PC-3 (cell line): Measurements from ENCODE around the gene CALR3. TPM values are rescaled to one million over a fixed set of nuclear protein-coding genes. Genes with fewer than 3 reads are reported as not detected.
"Not testable (repeated sequence)": the region's sequence is repeated elsewhere in the genome, so short reads cannot be mapped to it uniquely, and the experiment has no call there.

Experiments used
- ATAC-seq: fragments of 200-7000 bp; cut with Tn5 transposase; 2 replicates; pipeline ENCODE4 v1.9.1; 2020; ENCODE audit warnings: mild to moderate bottlenecking, moderate library complexity
- BruUV-seq: library from RNA; stranded (reverse); fragments of 400-500 nt; replicated peaks from 2 replicates; lab custom pipeline; 2021; lab: Mats Ljungman, UMichigan
- CTCF ChIA-PET: fragments of 300-600 bp; sonication (Branson Sonifier 250); formaldehyde crosslinking; loops from one replicate; lab custom pipeline; 2022; ENCODE audit warnings: antibody characterized with exemption; lab: Charles Lee
- POLR2A ChIA-PET: fragments of 300-600 bp; sonication (Branson Sonifier 250); formaldehyde crosslinking; loops from one replicate; lab custom pipeline; 2022; ENCODE audit warnings: antibody characterized with exemption; ENCODE audit not compliant: unreplicated experiment; lab: Charles Lee
- DNase-seq: peaks from one replicate; pipeline ENCODE4 v3.0.0-alpha.2; 2015
- H2AFZ ChIP-seq: fragments of 300-600 bp; sonication (generic); 2 replicates; pipeline ENCODE4 v1.6.0; 2016; ENCODE audit warnings: antibody characterized with exemption, low read length
- H3F3A ChIP-seq: fragments of 300-600 bp; sonication (generic); one replicate; pipeline ENCODE4 v1.6.0; 2017; ENCODE audit warnings: antibody characterized with exemption, low read length, control low read depth, mild to moderate bottlenecking; ENCODE audit not compliant: unreplicated experiment
- H3K27ac ChIP-seq: fragments of 300-600 bp; sonication (generic); 2 replicates; pipeline ENCODE4 v1.5.1; 2016; ENCODE audit warnings: mild to moderate bottlenecking, low read length
- H3K27me3 ChIP-seq: fragments of 300-600 bp; sonication (generic); 2 replicates; pipeline ENCODE4 v1.6.1; 2016; ENCODE audit warnings: low read length, mixed read lengths
- H3K36me3 ChIP-seq: fragments of 300-600 bp; sonication (generic); 2 replicates; pipeline ENCODE4 v1.6.1; 2016; ENCODE audit warnings: low read depth, mixed run types, low read length, mixed read lengths
- H3K4me1 ChIP-seq: fragments of 300-600 bp; sonication (generic); 2 replicates; pipeline ENCODE4 v1.5.1; 2016; ENCODE audit warnings: low read length; ENCODE audit not compliant: insufficient read depth
- H3K4me2 ChIP-seq: fragments of 300-600 bp; sonication (generic); 2 replicates; pipeline ENCODE4 v1.6.0; 2016; ENCODE audit warnings: low read length
- H3K4me3 ChIP-seq: fragments of 300-600 bp; sonication (generic); 2 replicates; pipeline ENCODE4 v1.5.1; 2016; ENCODE audit warnings: mild to moderate bottlenecking, low read length, mixed read lengths
- H3K79me2 ChIP-seq: fragments of 300-600 bp; sonication (generic); 2 replicates; pipeline ENCODE4 v1.6.1; 2017; ENCODE audit warnings: low read length, mixed read lengths
- H3K9ac ChIP-seq: fragments of 300-600 bp; sonication (generic); 2 replicates; pipeline ENCODE4 v1.6.0; 2016; ENCODE audit warnings: mild to moderate bottlenecking, low read length
- H3K9me2 ChIP-seq: fragments of 300-600 bp; sonication (generic); replicated peaks from 2 replicates; pipeline ENCODE4 v1.6.1; 2016; ENCODE audit warnings: mixed run types, low read length, mixed read lengths
- H3K9me3 ChIP-seq: fragments of 300-600 bp; sonication (generic); 2 replicates; pipeline ENCODE4 v1.6.1; 2016; ENCODE audit warnings: low read length, mixed read lengths
- H4K20me1 ChIP-seq: fragments of 300-600 bp; sonication (generic); 2 replicates; pipeline ENCODE4 v1.6.1; 2016; ENCODE audit warnings: low read length, mixed read lengths
- CTCF ChIP-seq: fragments of 300-600 bp; sonication (generic); conservative IDR thresholded peaks from 2 replicates; pipeline ENCODE4 v1.5.1; 2017; ENCODE audit warnings: antibody characterized with exemption, low read depth, mild to moderate bottlenecking, low read length
- EZH2 ChIP-seq: fragments of 300-600 bp; sonication (generic); IDR thresholded peaks from one replicate; pipeline ENCODE4 v1.6.1; 2017; ENCODE audit warnings: antibody characterized with exemption, mild to moderate bottlenecking, low read length; ENCODE audit not compliant: unreplicated experiment
- EZH2phosphoT487 ChIP-seq: fragments of 300-600 bp; sonication (generic); IDR thresholded peaks from 2 replicates; pipeline ENCODE4 v1.6.1; 2018; ENCODE audit warnings: mild to moderate bottlenecking, antibody characterized with exemption, low read length, borderline replicate concordance
- intact Hi-C: fragments of 100-400 bp; cut with micrococcal nuclease; formaldehyde crosslinking; loops from 2 replicates; pipeline ENCODE4 v1.9.0; 2023
- total RNA-seq: library from RNA; depleted of rRNA; stranded (reverse); fragments of >200 nt; gene quantifications from 2 replicates; pipeline ENCODE4 v1.2.3, GENCODE V29; 2014

Gene CALR3
- total RNA-seq, 1 experiment from 2014 or later = 0.47 TPM

- Histone ChIP-seq H3K79me2 (no peaks in the 10 kb centered on the region), H3K4me1 (no peaks in the 10 kb centered on the region), H4K20me1 (no peaks in the 10 kb centered on the region), H3K4me3 (no peak overlapping the region), H3K9me2 (no peaks in the 10 kb centered on the region), H3F3A (no peaks in the 10 kb centered on the region), H3K9me3 (no peaks in the 10 kb centered on the region), H3K9ac (no peak overlapping the region), H2AFZ (no peak overlapping the region), H3K36me3 (no peaks in the 10 kb centered on the region; the same call in 1 of the 2 replicates), H3K27ac (no peak overlapping the region), H3K27me3 (no peaks in the 10 kb centered on the region), H3K4me2 (no peak overlapping the region)
- BruUV-seq = no TSS peak
- DNase-seq = no peak
- ChIA-PET CTCF (no interaction called here), POLR2A (no interaction called here)
- TF ChIP-seq EZH2 (no peak), EZH2phosphoT487 (no peak), CTCF (no peak)
- intact Hi-C loops = no loop called here
- no peak for ATAC-seq
Observed at GRCh38 chr19:16509141-16510061, 13.4 kb upstream of the CALR3 start.

- H3F3A ChIP-seq = no peaks in the 10 kb centered on the region
- intact Hi-C loops = no loop called here
- no peak overlapping the region for H3K27ac ChIP-seq
- H3K4me1 ChIP-seq = no peaks in the 10 kb centered on the region
- H4K20me1 ChIP-seq = no peaks in the 10 kb centered on the region
- H3K4me2 ChIP-seq = no peak overlapping the region
- H3K79me2 ChIP-seq = no peaks in the 10 kb centered on the region
- no TSS peak for BruUV-seq
- H3K36me3 ChIP-seq = no peaks in the 10 kb centered on the region; the same call in 1 of the 2 replicates
- no peak for TF ChIP-seq EZH2
- TF ChIP-seq CTCF = no peak
- no peak for TF ChIP-seq EZH2phosphoT487
- H3K9me3 ChIP-seq = no peaks in the 10 kb centered on the region
- H3K9ac ChIP-seq = no peak overlapping the region
- DNase-seq (no peak), ATAC-seq (no peak)
- H3K9me2 ChIP-seq = no peaks in the 10 kb centered on the region
- no peak overlapping the region for H3K4me3 ChIP-seq
- CTCF ChIA-PET = no interaction called here
- H2AFZ ChIP-seq = no peak overlapping the region
- no peaks in the 10 kb centered on the region for H3K27me3 ChIP-seq
- POLR2A ChIA-PET = no interaction called here
Observed at GRCh38 chr19:16508546-16508945, 12.6 kb upstream of the CALR3 start.

GRCh38 chr19:16506961-16507360 lies 11.0 kb upstream of the CALR3 start:
- no peaks in the 10 kb centered on the region for H4K20me1 ChIP-seq
- BruUV-seq = no TSS peak
- no peak overlapping the region for H2AFZ ChIP-seq
- intact Hi-C loops = no loop called here
- TF ChIP-seq CTCF = no peak
- no peak for TF ChIP-seq EZH2
- no peak for TF ChIP-seq EZH2phosphoT487
- H3K4me3 ChIP-seq = no peak overlapping the region
- no peak overlapping the region for H3K9ac ChIP-seq
- no peaks in the 10 kb centered on the region for H3K9me3 ChIP-seq
- ChIA-PET POLR2A (no interaction called here), CTCF (no interaction called here)
- H3K36me3 ChIP-seq = no peaks in the 10 kb centered on the region; the same call in 1 of the 2 replicates
- H3K9me2 ChIP-seq = no peaks in the 10 kb centered on the region
- H3K27me3 ChIP-seq = no peaks in the 10 kb centered on the region
- H3K4me2 ChIP-seq = no peak overlapping the region
- H3K79me2 ChIP-seq = no peaks in the 10 kb centered on the region
- H3K27ac ChIP-seq = no peak overlapping the region
- H3F3A ChIP-seq = no peaks in the 10 kb centered on the region
- ATAC-seq (no peak), DNase-seq (no peak)
- no peaks in the 10 kb centered on the region for H3K4me1 ChIP-seq

- BruUV-seq, H3K36me3 ChIP-seq, H3F3A ChIP-seq, H2AFZ ChIP-seq, H3K27ac ChIP-seq, H3K4me1 ChIP-seq, POLR2A ChIA-PET, ATAC-seq, H3K9me2 ChIP-seq, H3K4me3 ChIP-seq, H3K79me2 ChIP-seq, H3K27me3 ChIP-seq, H3K9ac ChIP-seq, H3K4me2 ChIP-seq, H4K20me1 ChIP-seq, DNase-seq, intact Hi-C loops, CTCF ChIA-PET, H3K9me3 ChIP-seq: not testable (repeated sequence)
Observed at GRCh38 chr19:16506161-16506560, 10.2 kb upstream of the CALR3 start.
